Thoracic aorta (tissue), 2 donors: ENCODE results near the gene HMCN2. TPM values are rescaled to one million over a fixed set of nuclear protein-coding genes. Genes with fewer than 3 reads are reported as not detected.

Experiments used
- ATAC-seq: fragments of 150-250 bp; one replicate; pipeline ENCODE4 v1.8.0; 2017; ENCODE audit warnings: low read depth; ENCODE audit not compliant: insufficient number of reproducible peaks, low FRiP score
- DNase-seq: peaks from one replicate; pipeline ENCODE4 v3.0.0-alpha.2; 2020; ENCODE audit warnings: low spot score
- H3K27ac ChIP-seq, 2 donors: fragments of 200-600 bp; sonication (generic); 1 replicate in 1 of 2; 2 replicates in 1 of 2; pipeline ENCODE4 v1.5.1; 2016; ENCODE audit warnings: mild to moderate bottlenecking in 2 of 2, moderate library complexity in 2 of 2
- H3K27me3 ChIP-seq: fragments of 200-600 bp; sonication (generic); replicated peaks from 2 replicates; pipeline ENCODE4 v1.6.0; 2016; ENCODE audit warnings: mild to moderate bottlenecking; ENCODE audit not compliant: insufficient read depth
- H3K36me3 ChIP-seq: fragments of 200-600 bp; sonication (generic); one replicate; pipeline ENCODE4 v1.5.1; 2016
- H3K4me1 ChIP-seq, 2 donors: fragments of 200-600 bp; sonication (generic); 1 replicate in 1 of 2; 2 replicates in 1 of 2; pipeline versions ENCODE4 v1.5.1 to v1.6.0; 2016; ENCODE audit warnings: low read depth in 2 of 2, mild to moderate bottlenecking in 1 of 2; ENCODE audit not compliant: control insufficient read depth in 1 of 2
- H3K4me3 ChIP-seq: fragments of 200-600 bp; sonication (generic); 2 replicates; pipeline ENCODE4 v1.5.1; 2016; ENCODE audit warnings: mild to moderate bottlenecking
- H3K9me3 ChIP-seq: fragments of 200-600 bp; sonication (generic); 2 replicates; pipeline ENCODE4 v1.5.1; 2016
- CTCF ChIP-seq: fragments of 200-600 bp; sonication (generic); IDR thresholded peaks from one replicate; pipeline ENCODE4 v1.5.1; 2019; ENCODE audit warnings: antibody characterized with exemption
- total RNA-seq, 2 donors: library from RNA; depleted of rRNA; stranded (reverse); fragments of >200 nt; gene quantifications; one replicate each; pipeline versions ENCODE4 v1.1.0 to v1.2.3, GENCODE V29; 2016

The HMCN2 gene
- total RNA-seq, 2 donors from 2014 or later: 2.4 to 6.3 TPM

GRCh38 chr9:130229759-130230158 lies 35.8 kb upstream of the HMCN2 start:
- H3K36me3 ChIP-seq: peaks cover 46% of the 10 kb centered on the region
- peaks cover 8% of the 10 kb centered on the region for H3K9me3 ChIP-seq
- ATAC-seq (no peak), DNase-seq (no peak)
- H3K27ac ChIP-seq: no peak overlapping the region
- no peak overlapping the region for H3K4me3 ChIP-seq
- TF ChIP-seq CTCF: no peak
- H3K27me3 ChIP-seq: no peaks in the 10 kb centered on the region
- no peaks in the 10 kb centered on the region for H3K4me1 ChIP-seq

- H3K36me3 ChIP-seq: peaks cover 39% of the 10 kb centered on the region
- H3K9me3 ChIP-seq: peaks cover 8% of the 10 kb centered on the region
- H3K27me3 ChIP-seq: no peaks in the 10 kb centered on the region
- no peak for ATAC-seq
- TF ChIP-seq CTCF: no peak
- H3K27ac ChIP-seq: no peak overlapping the region
- DNase-seq: no peak
- peaks cover 4 to 7% of the 10 kb centered on the region in 2 donors for H3K4me1 ChIP-seq
- no peak overlapping the region for H3K4me3 ChIP-seq
Observed at GRCh38 chr9:130230631-130231030, 34.9 kb upstream of the HMCN2 start.

GRCh38 chr9:130232899-130233586 lies 32.5 kb upstream of the HMCN2 start:
- ATAC-seq: no peak
- peaks cover under 1% of the 10 kb centered on the region for H3K9me3 ChIP-seq
- no peaks in the 10 kb centered on the region for H3K27me3 ChIP-seq
- no peak for DNase-seq
- no peak overlapping the region for H3K4me3 ChIP-seq
- H3K36me3 ChIP-seq: peaks cover 21% of the 10 kb centered on the region
- peaks cover 4 to 14% of the 10 kb centered on the region in 2 donors for H3K4me1 ChIP-seq
- H3K27ac ChIP-seq: no peak overlapping the region
- TF ChIP-seq CTCF: no peak

- no peak for TF ChIP-seq CTCF
- H3K4me1 ChIP-seq: peaks cover 4 to 14% of the 10 kb centered on the region in 2 donors
- H3K9me3 ChIP-seq: no peaks in the 10 kb centered on the region
- H3K27me3 ChIP-seq: no peaks in the 10 kb centered on the region
- no peak overlapping the region for H3K27ac ChIP-seq
- no peak for DNase-seq
- peaks cover 18% of the 10 kb centered on the region for H3K36me3 ChIP-seq
- ATAC-seq: no peak
- no peak overlapping the region for H3K4me3 ChIP-seq
Observed at GRCh38 chr9:130233587-130233945, 32.0 kb upstream of the HMCN2 start.

GRCh38 chr9:130234340-130235260 lies 31.0 kb upstream of the HMCN2 start:
- peaks cover 4 to 14% of the 10 kb centered on the region in 2 donors for H3K4me1 ChIP-seq
- TF ChIP-seq CTCF: no peak
- no peak overlapping the region for H3K4me3 ChIP-seq
- H3K27me3 ChIP-seq: no peaks in the 10 kb centered on the region
- DNase-seq: no peak
- peak overlapping the region in 1 of 2 donors; percentile 50 for H3K27ac ChIP-seq
- no peak for ATAC-seq
- H3K36me3 ChIP-seq: peaks cover 18% of the 10 kb centered on the region
- no peaks in the 10 kb centered on the region for H3K9me3 ChIP-seq
